DMS114 treated with DMSO at 0.1 percent for 48 hours (cell line): ENCODE measurements around the gene SLC4A7.

Source experiments
- DNase-seq: peaks from one replicate; lab custom pipeline; 2025; ENCODE audit not compliant: unreplicated experiment; lab: John Stamatoyannopoulos, UW

The SLC4A7 gene

GRCh38 chr3:27326629-27327545 lies 157.3 kb downstream of the SLC4A7 start:
- DNase-seq: no peak

- DNase-seq: no peak
These were observed 158.0 kb downstream of the SLC4A7 start for GRCh38 chr3:27326202-27326601.

- no peak for DNase-seq
These were observed 158.8 kb downstream of the SLC4A7 start for GRCh38 chr3:27325419-27325818.

GRCh38 chr3:27324686-27325085 lies 159.5 kb downstream of the SLC4A7 start:
- no peak for DNase-seq

GRCh38 chr3:27323087-27323570 lies 161.1 kb downstream of the SLC4A7 start:
- DNase-seq: no peak
